ENCODE results near the gene NRG2.

- TF ChIP-seq, protein P1, sequence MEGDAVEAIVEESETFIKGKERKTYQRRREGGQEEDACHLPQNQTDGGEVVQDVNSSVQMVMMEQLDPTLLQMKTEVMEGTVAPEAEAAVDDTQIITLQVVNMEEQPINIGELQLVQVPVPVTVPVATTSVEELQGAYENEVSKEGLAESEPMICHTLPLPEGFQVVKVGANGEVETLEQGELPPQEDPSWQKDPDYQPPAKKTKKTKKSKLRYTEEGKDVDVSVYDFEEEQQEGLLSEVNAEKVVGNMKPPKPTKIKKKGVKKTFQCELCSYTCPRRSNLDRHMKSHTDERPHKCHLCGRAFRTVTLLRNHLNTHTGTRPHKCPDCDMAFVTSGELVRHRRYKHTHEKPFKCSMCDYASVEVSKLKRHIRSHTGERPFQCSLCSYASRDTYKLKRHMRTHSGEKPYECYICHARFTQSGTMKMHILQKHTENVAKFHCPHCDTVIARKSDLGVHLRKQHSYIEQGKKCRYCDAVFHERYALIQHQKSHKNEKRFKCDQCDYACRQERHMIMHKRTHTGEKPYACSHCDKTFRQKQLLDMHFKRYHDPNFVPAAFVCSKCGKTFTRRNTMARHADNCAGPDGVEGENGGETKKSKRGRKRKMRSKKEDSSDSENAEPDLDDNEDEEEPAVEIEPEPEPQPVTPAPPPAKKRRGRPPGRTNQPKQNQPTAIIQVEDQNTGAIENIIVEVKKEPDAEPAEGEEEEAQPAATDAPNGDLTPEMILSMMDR (IDR thresholded peaks at IDR 0.05; ENCODE audit: insufficient read depth, low read length): no peak
- TF ChIP-seq GABPA (IDR thresholded peaks at IDR 0.05; ENCODE audit: low read depth): no peak
- no peak for TF ChIP-seq POLR2AphosphoS5 (IDR thresholded peaks at IDR 0.05; ENCODE audit: low read depth)
- TF ChIP-seq SPI1 (IDR thresholded peaks at IDR 0.05; ENCODE audit: borderline replicate concordance, low read depth): no peak
Observed at GRCh38 chr5:139798883-139799282, 244.2 kb downstream of the NRG2 start.

Measured in HL-60 (cell line).